Measurements from ENCODE around the gene HIPK2.
A peak's percentile ranks its signal among the peaks of the same experiment; 100 is the strongest.

Gene HIPK2

GRCh38 chr7:139525239-139525638 is 252.6 kb downstream of the HIPK2 start:
- H3K27ac ChIP-seq, result no peak overlapping the region

GRCh38 chr7:139523968-139524815 is 253.6 kb downstream of the HIPK2 start:
- Histone ChIP-seq H3K9ac (no peak overlapping the region), H3K4me2 (ENCODE audit: low read length) (peak overlapping the region; percentile 63), H3K27me3 (ENCODE audit: control insufficient read depth, insufficient read depth, low read length) (no peaks in the 10 kb centered on the region), H3K36me3 (ENCODE audit: control insufficient read depth, insufficient read depth, low read length) (no peaks in the 10 kb centered on the region), H3K79me2 (no peaks in the 10 kb centered on the region), H3K4me3 (ENCODE audit: low read depth, low read length) (peak overlapping the region; percentile 22), H3K4me1 (peaks cover 4% of the 10 kb centered on the region), H3K27ac (no peak overlapping the region), H3K9me3 (ENCODE audit: control insufficient read depth, low read length) (no peaks in the 10 kb centered on the region), H2AFZ (peak overlapping the region; percentile 78)
- no peak for TF ChIP-seq CTCF (IDR thresholded peaks at IDR 0.05)

More at GRCh38 chr7:139525239-139525638, 252.6 kb downstream of the HIPK2 start:
- Histone ChIP-seq H3K4me3 (ENCODE audit: low read depth, low read length) (no peak overlapping the region), H3K9ac (no peak overlapping the region), H3K9me3 (ENCODE audit: control insufficient read depth, low read length) (no peaks in the 10 kb centered on the region), H3K79me2 (no peaks in the 10 kb centered on the region), H2AFZ (no peak overlapping the region), H3K4me1 (peaks cover 4% of the 10 kb centered on the region), H3K4me2 (ENCODE audit: low read length) (no peak overlapping the region), H3K27me3 (ENCODE audit: control insufficient read depth, insufficient read depth, low read length) (no peaks in the 10 kb centered on the region), H3K36me3 (ENCODE audit: control insufficient read depth, insufficient read depth, low read length) (no peaks in the 10 kb centered on the region)
- no peak for TF ChIP-seq CTCF (IDR thresholded peaks at IDR 0.05)

DNA sequence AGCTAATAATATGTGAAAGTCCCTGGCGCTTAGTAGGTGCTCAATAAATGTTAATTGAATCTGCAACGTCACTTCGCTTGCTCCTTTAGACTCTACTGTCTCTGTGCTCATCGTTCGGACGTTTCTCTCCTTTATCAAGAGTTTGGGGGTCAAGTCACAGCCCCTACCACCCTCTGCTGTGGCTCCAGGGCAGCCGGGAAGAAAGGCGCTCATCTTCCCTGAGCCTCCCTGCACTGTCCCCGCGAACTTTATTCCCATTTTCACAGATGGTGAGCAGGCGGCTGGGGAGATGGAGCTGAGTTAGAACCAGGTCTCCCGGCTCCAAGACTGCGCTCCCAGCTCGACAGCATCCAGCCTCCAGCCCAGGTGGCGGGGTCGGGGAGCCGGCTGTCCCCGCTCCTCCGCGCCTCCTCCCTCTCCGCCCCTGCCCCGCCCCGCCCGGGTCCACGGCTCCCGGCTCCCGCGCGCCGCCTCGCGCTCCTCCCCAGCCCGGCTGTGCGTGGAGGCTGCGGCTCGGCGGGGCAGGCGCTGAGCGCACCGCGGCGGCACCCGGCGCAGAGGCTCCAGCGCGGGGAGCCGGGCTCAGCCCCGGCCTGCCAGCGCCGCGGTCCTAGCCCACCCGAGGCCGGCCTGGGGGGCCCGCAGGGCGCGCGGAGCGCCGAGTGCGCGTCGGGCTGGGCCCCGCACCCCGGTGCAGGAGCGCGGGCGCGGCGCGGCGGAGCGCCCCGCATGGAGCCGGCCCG is 254.4 kb downstream of the HIPK2 start, which contains the start of gene CLEC2L:
Gene CLEC2L (plus strand): TSS at position 487 of the 743 bp plus-strand sequence. CDS start 243 bp downstream, at position 730.
- no peaks in the 10 kb centered on the region for H3K79me2 ChIP-seq
- peak within 1 kb of the TSS; percentile 22 for H3K4me3 ChIP-seq (ENCODE audit: low read depth, low read length)
- no peaks in the 10 kb centered on the region for H3K36me3 ChIP-seq (ENCODE audit: control insufficient read depth, insufficient read depth, low read length)
- peak within 1 kb of the TSS; percentile 72 for H3K4me2 ChIP-seq (ENCODE audit: low read length)
- no peak within 1 kb of the TSS for H3K27ac ChIP-seq
- peak within 1 kb of the TSS; percentile 87 for H2AFZ ChIP-seq
- H3K27me3 ChIP-seq (ENCODE audit: control insufficient read depth, insufficient read depth, low read length), result no peaks in the 10 kb centered on the region
- H3K9ac ChIP-seq, result no peak within 1 kb of the TSS
- no peaks in the 10 kb centered on the region for H3K9me3 ChIP-seq (ENCODE audit: control insufficient read depth, low read length)
- no peak for TF ChIP-seq CTCF (IDR thresholded peaks at IDR 0.05)
- H3K4me1 ChIP-seq, result peaks cover 4% of the 10 kb centered on the region

- Histone ChIP-seq H3K36me3 (ENCODE audit: control insufficient read depth, insufficient read depth, low read length) (no peaks in the 10 kb centered on the region), H3K4me2 (ENCODE audit: low read length) (peak overlapping the region; percentile 72), H3K4me3 (ENCODE audit: low read depth, low read length) (no peak overlapping the region), H3K9me3 (ENCODE audit: control insufficient read depth, low read length) (no peaks in the 10 kb centered on the region), H3K27me3 (ENCODE audit: control insufficient read depth, insufficient read depth, low read length) (no peaks in the 10 kb centered on the region), H2AFZ (peak overlapping the region; percentile 87), H3K9ac (no peak overlapping the region), H3K27ac (no peak overlapping the region), H3K4me1 (peaks cover 4% of the 10 kb centered on the region), H3K79me2 (no peaks in the 10 kb centered on the region)
- no peak for TF ChIP-seq CTCF (IDR thresholded peaks at IDR 0.05)
These were observed 255.0 kb downstream of the HIPK2 start for GRCh38 chr7:139522830-139523198.
